Stimulated activated CD8-positive, alpha-beta memory T cell treated with anti-CD3 and anti-CD28 coated beads, Interleukin-7, amount 100 ng/mL, for 48 hours (primary cell): Measurements from ENCODE around the gene PTGIS.

Experiments
- DNase-seq, 2 donors: peaks; one replicate each; pipeline ENCODE4 v3.0.0-alpha.2; 2020; ENCODE audit warnings: low read depth in 1 of 2; ENCODE audit errors: extremely low read depth in 1 of 2

PTGIS gene

DNA sequence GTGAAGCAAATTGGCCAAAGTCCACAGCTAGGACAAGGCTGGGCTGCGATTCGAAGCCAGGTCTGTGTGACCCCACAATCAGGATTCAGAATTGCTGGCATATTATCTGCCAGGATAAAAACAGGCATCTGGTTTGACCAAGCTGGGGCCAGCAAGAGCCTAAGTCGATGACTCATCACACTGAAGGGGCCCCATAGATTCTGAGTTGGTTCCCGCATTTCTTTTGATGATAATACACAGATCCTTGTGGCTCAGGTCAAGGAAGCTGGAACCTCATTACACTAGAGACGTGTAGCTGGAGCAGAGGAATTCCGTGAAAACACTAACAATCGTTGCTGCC lies 92.0 kb downstream of the PTGIS start:
- no peak for DNase-seq

DNA sequence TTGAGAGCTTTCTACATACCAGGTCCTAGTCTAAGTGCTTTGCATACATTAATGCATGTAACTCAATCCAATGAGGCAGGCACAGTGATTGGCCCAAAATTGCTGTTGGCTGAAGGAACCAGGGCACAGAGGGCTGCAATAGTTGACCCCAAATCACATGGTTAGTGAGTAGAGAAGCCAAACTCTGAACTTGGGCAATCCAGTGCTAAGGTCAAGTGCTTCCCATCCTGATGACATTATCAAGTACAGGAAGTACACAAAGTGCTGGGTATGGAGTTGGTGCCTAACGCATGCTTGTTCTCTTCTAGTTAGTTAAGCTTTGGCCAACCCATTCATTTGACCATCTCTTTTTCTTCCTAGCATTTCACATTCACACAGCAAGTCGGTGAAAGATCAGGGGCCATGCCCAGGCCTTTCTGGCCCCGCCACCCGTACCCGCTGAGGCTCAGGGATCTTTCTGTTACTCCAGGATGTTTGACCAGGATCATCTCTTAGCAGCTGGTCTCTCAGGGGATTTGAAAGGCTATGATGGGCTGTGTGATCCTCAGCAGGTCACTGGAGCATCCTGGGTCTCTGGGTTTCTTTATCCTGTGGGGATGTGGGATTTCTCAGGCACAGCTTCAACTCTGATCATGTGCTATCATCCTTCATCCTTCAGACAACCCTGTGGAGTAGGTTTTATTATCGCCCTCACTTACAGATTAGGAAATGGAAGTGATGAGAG lies 92.5 kb downstream of the PTGIS start:
- DNase-seq = no peak

DNA sequence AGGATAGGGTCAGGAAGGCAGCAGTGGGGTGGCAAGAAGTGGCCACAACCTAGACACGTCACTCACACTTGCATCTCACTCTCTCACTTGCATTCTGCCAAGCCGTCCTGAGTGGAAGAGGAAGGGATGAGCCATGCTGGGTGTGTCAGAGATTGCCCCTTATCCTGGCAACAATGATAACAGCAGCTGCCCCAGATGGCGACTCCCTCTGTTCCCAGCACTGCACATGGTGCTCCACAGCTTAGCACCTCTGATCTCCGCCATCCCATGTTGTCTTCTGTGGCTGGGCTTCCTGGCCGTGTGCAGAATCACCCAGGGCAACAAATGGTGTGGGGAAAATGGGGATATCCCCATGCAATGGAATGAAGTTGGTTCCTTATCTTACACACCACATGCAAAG lies 96.5 kb downstream of the PTGIS start:
- no peak for DNase-seq

DNA sequence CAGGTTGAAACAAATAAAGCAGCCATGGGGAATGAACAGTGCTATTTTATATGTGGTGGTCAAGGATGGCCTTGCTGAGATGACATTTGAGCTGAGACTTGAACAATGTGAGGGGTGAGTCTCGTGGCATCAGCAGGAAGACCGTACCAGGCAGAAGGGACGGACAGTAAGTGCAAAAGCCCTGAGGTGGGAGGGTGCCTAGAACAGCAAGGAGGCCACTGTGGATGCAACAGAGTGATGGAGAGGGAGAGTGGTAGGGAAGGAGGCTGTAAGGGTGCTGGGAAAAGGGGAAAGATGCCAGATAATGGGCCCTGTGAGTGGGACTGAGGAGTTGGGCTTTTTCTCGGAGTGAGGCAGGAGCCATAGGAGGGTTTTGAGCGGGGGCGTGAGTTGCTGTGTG lies 97.0 kb downstream of the PTGIS start:
- DNase-seq = no peak

DNA sequence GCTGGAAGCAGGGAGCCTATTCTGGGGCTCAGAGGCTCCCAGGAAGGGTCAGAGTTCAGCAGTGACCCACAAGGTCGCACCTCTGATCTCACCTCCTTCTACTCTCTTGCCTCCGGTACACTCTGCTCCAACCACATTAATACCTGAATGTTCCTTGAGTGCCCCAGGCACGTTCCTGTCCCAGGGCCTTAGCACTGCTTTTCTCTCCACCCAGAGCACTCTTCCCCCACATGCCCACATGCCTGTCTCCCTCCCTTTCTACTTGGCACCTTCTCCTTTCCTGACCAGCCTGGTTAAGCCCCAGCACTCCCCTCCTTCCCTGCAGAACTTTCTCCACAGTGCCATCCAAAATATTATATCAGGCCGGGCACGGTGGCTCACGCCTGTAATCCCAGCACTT lies 98.9 kb downstream of the PTGIS start:
- DNase-seq = no peak

DNA sequence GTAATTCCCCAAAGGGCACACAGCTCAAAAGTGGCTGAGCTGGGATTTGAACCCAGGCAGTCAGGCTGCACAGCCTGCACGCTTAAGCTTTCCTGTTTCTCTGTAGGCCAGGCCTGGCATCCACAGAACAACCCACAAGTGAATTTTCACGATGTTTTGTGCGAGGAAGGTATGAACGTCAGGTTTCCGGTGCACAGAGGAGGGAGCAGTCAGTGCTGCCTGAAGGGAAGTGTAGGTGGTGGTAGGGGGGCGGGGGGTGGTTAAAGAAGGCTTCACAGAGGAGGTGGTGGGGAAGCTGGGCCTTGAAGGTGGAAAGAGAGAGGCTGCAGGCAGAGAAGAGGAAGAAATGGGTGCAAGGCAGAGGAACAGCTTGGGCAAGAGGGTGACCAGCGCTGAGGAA lies 99.5 kb downstream of the PTGIS start:
- no peak for DNase-seq

DNA sequence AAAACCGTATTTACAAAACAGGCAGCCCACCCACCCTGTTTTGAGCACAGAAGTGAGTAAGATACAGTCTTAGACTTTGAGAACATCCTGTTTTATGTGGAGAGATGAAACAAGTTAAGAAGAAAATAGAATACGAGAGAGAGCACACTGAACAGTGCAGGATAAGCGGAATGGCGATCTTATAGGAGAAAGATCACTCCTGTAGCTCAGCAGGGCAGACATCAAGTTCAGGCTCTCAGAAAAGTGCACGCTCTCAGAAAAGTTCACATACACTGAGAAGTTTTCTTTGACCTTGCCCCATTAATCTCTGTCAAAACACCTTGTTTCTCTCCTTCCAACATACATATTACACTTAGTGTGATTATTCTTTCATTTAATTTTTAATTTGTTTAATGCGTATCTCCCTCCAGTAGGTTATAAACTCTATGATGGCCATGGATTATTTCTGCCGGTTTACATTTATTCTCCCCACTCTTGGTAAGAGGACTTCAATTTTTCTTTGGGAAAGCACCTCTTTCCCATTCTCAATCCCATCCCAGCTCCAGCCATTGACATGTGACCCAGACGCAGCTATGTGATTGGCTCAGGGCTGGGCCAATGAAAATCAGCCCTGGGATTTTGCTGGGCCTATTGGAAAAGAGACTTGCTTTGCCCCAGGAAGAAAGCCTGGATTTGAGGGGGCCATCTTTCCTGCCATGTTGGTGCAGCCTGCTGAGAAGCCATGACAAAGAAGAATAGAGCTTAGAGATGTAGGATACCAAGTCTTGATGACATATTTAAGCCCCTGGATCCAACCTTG lies 101.6 kb downstream of the PTGIS start:
- no peak for DNase-seq

DNA sequence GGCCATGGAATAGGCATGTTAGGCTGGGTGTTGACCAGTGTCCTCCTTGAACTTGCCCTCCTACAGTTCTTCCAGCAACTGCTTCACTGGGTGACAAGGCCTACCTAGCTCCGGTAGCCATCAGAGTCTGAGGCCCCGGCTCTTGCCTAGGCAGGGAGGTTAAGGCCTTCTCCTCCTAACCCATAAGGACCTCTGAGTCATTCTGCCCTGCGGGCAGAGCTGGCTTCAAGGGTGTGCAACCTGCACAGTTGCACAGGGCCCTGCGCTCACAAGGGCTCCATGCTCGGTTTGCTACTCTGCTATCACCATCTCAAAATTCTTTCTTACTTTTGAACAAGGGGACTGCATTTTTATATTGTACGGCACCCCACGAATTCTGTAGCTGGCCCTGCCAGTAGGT lies 103.4 kb downstream of the PTGIS start:
- no peak for DNase-seq

DNA sequence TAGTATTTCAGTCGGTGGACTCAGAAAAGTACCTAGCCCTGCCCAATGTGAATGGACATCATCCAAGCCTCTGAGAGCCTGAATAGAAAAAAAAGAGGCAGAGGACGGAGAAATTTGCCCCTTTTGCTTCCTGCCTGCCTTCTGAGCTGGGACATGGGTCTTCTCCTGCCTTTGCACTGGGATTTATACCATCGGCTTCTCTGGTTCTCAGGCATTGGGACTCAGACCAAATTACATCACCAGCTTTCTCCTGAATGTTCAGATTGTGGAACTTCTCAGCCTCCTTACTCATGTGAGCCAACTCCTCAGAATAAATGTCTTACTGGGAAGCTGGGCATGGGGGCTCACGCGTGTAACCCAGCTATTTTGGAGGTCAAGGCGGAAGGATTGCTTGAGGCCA lies 105.3 kb downstream of the PTGIS start:
- DNase-seq = no peak

DNA sequence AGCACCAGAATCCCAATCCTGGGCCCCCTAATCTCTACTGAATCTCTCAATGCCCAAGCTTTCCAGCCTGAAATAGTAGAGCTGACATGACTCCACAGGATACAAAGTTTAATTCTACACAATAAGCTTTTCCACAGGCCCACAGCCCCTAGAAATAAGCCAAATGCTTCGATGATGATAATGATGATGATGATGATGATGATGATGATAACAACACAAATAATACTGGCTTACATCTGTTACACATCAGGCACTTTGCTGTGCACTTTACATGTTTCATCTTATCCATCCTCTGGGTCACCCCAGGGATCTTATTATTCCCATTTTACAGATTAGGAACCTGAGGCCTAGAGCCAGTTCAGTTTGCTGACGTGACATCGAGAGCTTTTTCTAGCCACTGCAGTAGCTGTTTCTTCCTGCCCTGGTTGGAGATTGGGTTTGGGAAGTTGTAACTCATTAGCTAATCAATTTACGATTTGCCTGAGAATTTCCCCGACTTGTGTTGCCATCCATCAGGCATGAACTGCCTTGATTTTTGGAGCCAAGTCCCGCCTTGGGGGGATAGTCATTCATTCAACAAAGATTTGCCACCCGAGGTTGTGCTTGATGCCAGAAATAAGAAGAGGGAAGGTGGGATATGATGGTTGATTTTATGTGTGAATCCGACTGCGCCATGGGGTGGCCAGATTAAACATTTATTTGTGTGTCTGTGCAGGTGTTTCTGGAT lies 105.9 kb downstream of the PTGIS start:
- DNase-seq = no peak

DNA sequence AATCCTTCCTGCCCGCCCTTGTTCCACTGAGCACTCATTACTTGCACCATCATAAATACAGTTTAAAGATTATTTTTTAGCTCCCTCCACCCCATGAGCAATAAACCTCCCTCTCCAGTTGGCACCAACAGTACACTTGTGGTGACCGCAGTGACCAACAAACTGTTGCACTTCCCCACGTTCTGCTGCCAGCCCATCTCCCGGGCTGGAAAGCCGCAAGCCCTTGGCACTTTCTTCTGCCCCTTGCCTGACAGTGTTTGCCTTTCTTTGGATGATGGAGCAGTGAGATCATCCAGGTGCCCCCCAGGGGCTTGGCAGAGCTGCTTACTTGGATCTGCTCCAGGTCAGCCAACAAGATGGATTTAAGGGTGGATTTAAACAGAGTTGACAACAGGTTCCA lies 107.0 kb downstream of the PTGIS start:
- no peak for DNase-seq

DNA sequence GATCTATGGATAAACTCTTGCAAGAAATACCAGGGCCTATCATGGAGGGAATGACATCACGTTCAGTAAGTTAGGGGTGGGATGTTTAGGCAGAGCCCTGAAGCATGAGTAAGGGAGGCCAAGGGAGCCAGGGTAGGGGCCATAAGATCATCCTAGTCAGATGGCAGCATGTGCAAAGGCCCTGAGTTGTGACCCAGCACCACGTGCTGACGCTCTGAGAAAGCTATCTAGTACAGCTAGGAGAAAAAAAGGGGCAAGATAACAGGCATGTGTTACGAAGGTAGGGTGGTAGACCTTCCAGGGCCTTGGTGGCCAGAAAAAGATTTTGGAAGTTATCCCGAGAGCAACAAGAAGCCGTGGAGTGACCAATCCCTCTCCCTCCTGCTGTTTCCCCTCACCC lies 107.8 kb downstream of the PTGIS start:
- DNase-seq = no peak

DNA sequence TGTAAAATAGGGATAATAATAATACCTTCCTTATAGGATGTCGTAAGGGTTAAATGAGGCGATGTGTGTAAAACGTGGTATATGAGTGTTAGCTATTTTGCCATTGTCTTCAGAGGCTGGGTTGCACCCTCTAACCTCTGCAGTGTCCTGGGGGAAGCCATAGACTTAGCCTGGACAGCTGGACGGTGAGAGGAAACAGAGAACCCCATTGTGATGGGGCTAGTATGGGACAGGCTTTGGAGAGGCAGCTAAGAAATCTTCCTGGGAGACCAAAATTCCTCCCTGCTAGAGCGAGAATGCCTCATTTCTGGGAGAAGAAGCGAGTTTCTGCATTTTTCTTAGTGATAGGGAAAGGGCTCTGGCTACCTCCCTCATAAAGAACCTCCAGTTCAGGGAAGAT lies 108.3 kb downstream of the PTGIS start:
- DNase-seq = no peak

DNA sequence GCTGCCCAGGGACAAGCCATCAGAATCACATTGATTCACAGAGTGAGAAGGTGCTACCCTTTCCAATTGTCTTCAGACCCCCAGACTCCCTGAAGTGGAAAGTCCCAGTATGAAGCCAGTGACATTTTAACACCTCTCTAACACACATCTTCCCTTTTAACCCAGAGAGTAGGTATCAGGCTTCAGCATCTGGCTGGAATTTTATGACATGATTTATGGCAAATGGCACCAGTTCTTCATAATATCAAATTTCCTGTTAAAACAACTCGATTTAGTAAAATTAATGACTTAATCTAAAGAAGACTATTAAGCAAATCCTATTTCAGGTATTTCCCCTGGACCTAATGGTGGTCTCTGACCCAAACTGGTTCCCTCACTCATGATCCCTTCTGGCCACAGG lies 110.5 kb downstream of the PTGIS start:
- no peak for DNase-seq

DNA sequence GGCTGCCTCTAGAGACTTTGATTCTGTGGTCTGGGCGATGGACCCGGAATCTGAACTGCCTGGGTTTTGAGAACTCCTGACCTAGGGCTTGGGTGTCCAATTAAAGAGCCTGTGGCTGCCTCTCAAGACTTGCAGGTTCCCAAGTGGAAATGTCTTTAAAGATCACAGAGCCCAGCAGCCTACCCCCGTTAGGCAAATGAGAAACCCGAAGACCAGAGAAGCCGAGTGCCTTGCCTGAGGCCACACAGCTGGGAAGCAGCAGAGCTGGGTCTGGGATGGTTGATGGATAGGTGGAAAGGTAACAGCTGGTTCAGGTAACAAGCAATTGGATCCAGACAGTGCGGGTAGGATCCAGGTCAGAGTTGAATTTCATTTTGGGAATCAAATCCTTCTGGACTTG lies 111.3 kb downstream of the PTGIS start:
- DNase-seq = no peak

DNA sequence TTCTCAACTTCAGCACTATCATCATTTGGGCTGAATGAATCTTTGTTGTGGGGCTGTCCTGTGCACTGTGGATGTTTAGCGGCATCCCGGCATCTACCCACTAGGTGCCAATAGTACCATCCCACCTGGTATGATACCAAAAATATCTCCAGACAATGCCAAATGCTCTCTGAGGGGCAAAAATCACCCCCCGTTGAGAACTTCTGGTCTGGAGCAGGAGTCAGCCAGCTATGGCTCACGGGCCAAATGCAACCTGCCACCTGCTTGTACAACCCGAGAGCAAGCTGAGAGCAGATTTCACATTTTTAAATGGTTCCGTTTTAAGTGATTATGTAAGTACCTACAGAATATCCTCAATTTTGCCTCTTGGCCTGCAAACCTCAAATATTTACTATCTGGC lies 112.2 kb downstream of the PTGIS start:
- no peak for DNase-seq
